ENCODE results near the gene VEZF1. TPM values are rescaled to one million over a fixed set of nuclear protein-coding genes. Genes with fewer than 3 reads are reported as not detected.

The VEZF1 gene
- total RNA-seq, 1 donor from 2014 or later: 31.2 TPM

GRCh38 chr17:57948555-57949420 lies 39.3 kb downstream of the VEZF1 start:
- peak; percentile 41 for DNase-seq

GRCh38 chr17:57948169-57948554 lies 39.9 kb downstream of the VEZF1 start:
- no peak for DNase-seq

- no peak for DNase-seq
These were observed 40.7 kb downstream of the VEZF1 start for GRCh38 chr17:57947369-57947768.

- DNase-seq: peak; percentile 53
These were observed 41.2 kb downstream of the VEZF1 start for GRCh38 chr17:57946798-57947358.

- peak; percentile 35 for DNase-seq
These were observed 41.9 kb downstream of the VEZF1 start for GRCh38 chr17:57945996-57946797.

GRCh38 chr17:57944908-57945307 lies 43.1 kb downstream of the VEZF1 start:
- DNase-seq: peak; percentile 27

GRCh38 chr17:57943645-57944044 lies 44.4 kb downstream of the VEZF1 start:
- peak; percentile 64 for DNase-seq

GRCh38 chr17:57943140-57943539 lies 44.9 kb downstream of the VEZF1 start:
- no peak for DNase-seq

- no peak for DNase-seq
These were observed 46.4 kb downstream of the VEZF1 start for GRCh38 chr17:57941384-57942370.

- DNase-seq: no peak
These were observed 47.3 kb downstream of the VEZF1 start for GRCh38 chr17:57940653-57941329.

- no peak for DNase-seq
These were observed 47.8 kb downstream of the VEZF1 start for GRCh38 chr17:57940231-57940630.

GRCh38 chr17:57939797-57940196 lies 48.3 kb downstream of the VEZF1 start:
- no peak for DNase-seq

- DNase-seq: no peak
These were observed 50.0 kb downstream of the VEZF1 start for GRCh38 chr17:57938061-57938502.

GRCh38 chr17:57937492-57937891 lies 50.6 kb downstream of the VEZF1 start:
- no peak for DNase-seq

- no peak for DNase-seq
These were observed 51.9 kb downstream of the VEZF1 start for GRCh38 chr17:57935833-57936807.

GRCh38 chr17:57931488-57932137 lies 56.4 kb downstream of the VEZF1 start:
- no peak for DNase-seq

GRCh38 chr17:57930239-57930638 lies 57.8 kb downstream of the VEZF1 start:
- no peak for DNase-seq

GRCh38 chr17:57929386-57929785 lies 58.7 kb downstream of the VEZF1 start:
- no peak for DNase-seq

- no peak for DNase-seq
These were observed 59.1 kb downstream of the VEZF1 start for GRCh38 chr17:57928928-57929327.

All from skin of body (tissue), 2 donors.